ENCODE measurements around the gene UBA3. TPM values are rescaled to one million over a fixed set of nuclear protein-coding genes. Genes with fewer than 3 reads are reported as not detected.

Gene UBA3
- total RNA-seq, 2 donors from 2014 or later, result 68.0 to 95.2 TPM

DNA sequence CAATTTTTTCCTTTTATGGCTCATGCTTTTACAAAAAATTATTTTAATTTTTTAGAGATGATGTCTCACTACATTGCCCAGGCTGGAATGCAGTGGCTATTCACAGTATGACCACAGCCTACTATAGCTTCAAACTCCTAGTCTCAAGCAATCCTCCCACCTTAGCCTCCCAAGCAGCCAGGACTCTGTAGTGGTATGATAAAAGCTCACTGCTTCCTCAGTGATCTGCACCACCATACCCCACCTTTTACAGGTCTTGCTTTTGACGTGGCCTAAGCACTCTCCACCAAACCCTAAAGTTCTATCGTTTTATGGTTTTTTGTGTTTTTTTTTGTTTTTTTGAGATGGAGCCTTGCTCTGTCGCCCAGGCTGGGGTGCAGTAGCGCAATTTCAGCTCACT, 14.0 kb downstream of the UBA3 start:
- no peaks in the 10 kb centered on the region for H3K9me3 Mint-ChIP-seq
- peak overlapping the region; percentile 70 for H3K4me3 Mint-ChIP-seq
- ATAC-seq (replicated peaks), result peak; percentile 38
- peak overlapping the region; percentile 89 for H3K27ac Mint-ChIP-seq
- peaks cover 26% of the 10 kb centered on the region for H3K4me1 Mint-ChIP-seq
- H3K36me3 Mint-ChIP-seq (ENCODE audit: low read depth), result peaks cover 58% of the 10 kb centered on the region
- no peaks in the 10 kb centered on the region for H3K27me3 Mint-ChIP-seq

- Mint-ChIP-seq H3K36me3 (ENCODE audit: low read depth) (peaks cover 58% of the 10 kb centered on the region), H3K9me3 (no peaks in the 10 kb centered on the region), H3K27ac (peak overlapping the region; percentile 89), H3K4me1 (peaks cover 23% of the 10 kb centered on the region), H3K27me3 (no peaks in the 10 kb centered on the region), H3K4me3 (peak overlapping the region; percentile 70)
- peak; percentile 92 for ATAC-seq (replicated peaks)
Observed at GRCh38 chr3:69065318-69065964, 14.7 kb downstream of the UBA3 start.

- H3K4me3 Mint-ChIP-seq, result peak overlapping the region; percentile 70
- H3K36me3 Mint-ChIP-seq (ENCODE audit: low read depth), result peaks cover 64% of the 10 kb centered on the region
- peaks cover 39% of the 10 kb centered on the region for H3K4me1 Mint-ChIP-seq
- H3K27ac Mint-ChIP-seq, result peak overlapping the region; percentile 48
- H3K9me3 Mint-ChIP-seq, result no peaks in the 10 kb centered on the region
- ATAC-seq (replicated peaks), result no peak
- H3K27me3 Mint-ChIP-seq, result no peaks in the 10 kb centered on the region
Observed at GRCh38 chr3:69063636-69064035, 16.5 kb downstream of the UBA3 start.

DNA sequence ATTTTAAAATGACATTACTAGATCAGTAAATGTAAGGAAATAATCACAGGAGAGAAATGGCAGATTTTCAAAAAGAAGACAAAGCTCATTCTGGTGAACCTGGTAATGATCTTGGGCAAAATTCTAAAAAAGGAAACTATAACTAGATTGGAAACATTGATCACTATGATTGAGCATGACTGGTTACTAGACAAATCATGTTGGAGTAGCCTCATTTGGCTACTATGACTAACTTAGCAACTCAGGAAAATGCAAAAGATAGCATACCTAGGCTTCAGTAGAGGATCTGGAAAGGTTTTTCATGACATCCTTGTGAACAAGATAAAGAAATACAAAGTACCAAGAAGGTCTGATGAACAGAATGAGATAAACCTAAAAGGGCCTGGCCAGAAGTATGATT, 20.5 kb downstream of the UBA3 start:
- Mint-ChIP-seq H3K27ac (peak overlapping the region; percentile 97), H3K36me3 (ENCODE audit: low read depth) (peaks cover 89% of the 10 kb centered on the region), H3K4me3 (peak overlapping the region; percentile 62), H3K27me3 (no peaks in the 10 kb centered on the region), H3K4me1 (peaks cover 32% of the 10 kb centered on the region), H3K9me3 (no peaks in the 10 kb centered on the region)
- peak; percentile 92 for ATAC-seq (replicated peaks)

DNA sequence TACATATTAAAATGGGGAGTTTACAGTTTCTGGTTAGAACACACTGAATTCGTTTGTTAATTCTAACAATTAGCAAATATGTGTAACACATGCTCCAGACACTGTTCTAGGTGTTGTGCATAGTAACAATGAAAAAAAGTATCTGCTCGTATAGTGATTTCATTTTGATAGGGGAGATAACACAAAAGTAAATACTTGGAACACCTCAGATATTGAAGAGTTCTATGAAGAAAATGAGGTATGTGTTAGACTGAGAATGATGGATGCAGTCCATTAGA, 21.3 kb downstream of the UBA3 start:
- Mint-ChIP-seq H3K9me3 (no peaks in the 10 kb centered on the region), H3K4me1 (peaks cover 27% of the 10 kb centered on the region), H3K27me3 (no peaks in the 10 kb centered on the region), H3K27ac (peak overlapping the region; percentile 97), H3K36me3 (ENCODE audit: low read depth) (peaks cover 92% of the 10 kb centered on the region), H3K4me3 (peak overlapping the region; percentile 62)
- ATAC-seq (replicated peaks), result peak; percentile 4

DNA sequence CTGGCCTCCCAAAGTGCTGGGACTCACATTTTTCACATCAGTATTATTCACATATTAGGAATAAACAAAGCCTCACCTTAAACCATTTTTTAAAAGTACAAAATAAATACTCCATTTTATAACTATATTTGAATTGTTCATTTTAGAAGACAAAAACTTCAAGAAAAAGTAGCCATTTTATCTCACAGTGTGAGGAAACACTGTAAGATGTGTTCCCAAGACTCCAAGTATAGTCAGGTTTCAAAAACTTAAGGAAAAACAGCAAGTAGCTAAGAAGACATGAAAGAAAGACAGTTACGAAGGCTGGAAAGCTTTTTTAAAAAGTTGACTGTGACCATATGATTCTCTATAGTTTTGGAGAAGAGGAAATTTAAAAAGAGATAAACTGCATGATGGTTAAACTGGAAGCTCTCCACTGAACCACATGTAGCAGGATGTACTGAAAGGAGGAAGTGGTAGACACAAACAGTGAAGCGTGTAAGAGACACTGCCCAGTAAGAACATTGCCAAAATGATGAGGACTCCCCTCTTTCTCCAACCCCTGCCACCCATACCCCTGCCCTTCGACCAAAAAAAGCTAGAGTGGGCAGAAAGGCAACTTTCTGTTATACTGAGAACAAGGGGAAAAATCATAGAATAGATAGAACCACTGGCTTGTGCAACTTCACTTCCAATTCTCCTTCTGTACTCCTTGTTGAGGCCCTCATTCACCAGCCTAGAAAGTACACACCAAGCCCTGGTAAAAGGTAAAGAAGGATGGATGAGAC, 21.8 kb downstream of the UBA3 start:
- H3K9me3 Mint-ChIP-seq, result no peaks in the 10 kb centered on the region
- ATAC-seq (replicated peaks), result peak; percentile 79
- peak overlapping the region; percentile 62 for H3K4me3 Mint-ChIP-seq
- peak overlapping the region; percentile 97 for H3K27ac Mint-ChIP-seq
- peaks cover 23% of the 10 kb centered on the region for H3K4me1 Mint-ChIP-seq
- H3K36me3 Mint-ChIP-seq (ENCODE audit: low read depth), result peaks cover 92% of the 10 kb centered on the region
- no peaks in the 10 kb centered on the region for H3K27me3 Mint-ChIP-seq

- no peaks in the 10 kb centered on the region for H3K27me3 Mint-ChIP-seq
- peaks cover 84% of the 10 kb centered on the region for H3K36me3 Mint-ChIP-seq (ENCODE audit: low read depth)
- ATAC-seq (replicated peaks), result no peak
- H3K4me3 Mint-ChIP-seq, result peak overlapping the region; percentile 98
- peak overlapping the region; percentile 99 for H3K27ac Mint-ChIP-seq
- no peaks in the 10 kb centered on the region for H3K9me3 Mint-ChIP-seq
- H3K4me1 Mint-ChIP-seq, result peaks cover 7% of the 10 kb centered on the region
Observed at GRCh38 chr3:69052472-69052898, 27.7 kb downstream of the UBA3 start.

GRCh38 chr3:69051756-69052471, 28.3 kb downstream of the UBA3 start, which contains the start of gene TMF1:
TMF1 (minus strand) TSS chr3:69052333; CDS start chr3:69052086, 247 bp downstream.
- H3K36me3 Mint-ChIP-seq (ENCODE audit: low read depth), result peaks cover 84% of the 10 kb centered on the region
- peak within 1 kb of the TSS; percentile 99 for H3K27ac Mint-ChIP-seq
- no peaks in the 10 kb centered on the region for H3K9me3 Mint-ChIP-seq
- H3K27me3 Mint-ChIP-seq, result no peaks in the 10 kb centered on the region
- peak; percentile 95 for ATAC-seq (replicated peaks)
- peak within 1 kb of the TSS; percentile 98 for H3K4me3 Mint-ChIP-seq
- peaks cover 11% of the 10 kb centered on the region for H3K4me1 Mint-ChIP-seq

DNA sequence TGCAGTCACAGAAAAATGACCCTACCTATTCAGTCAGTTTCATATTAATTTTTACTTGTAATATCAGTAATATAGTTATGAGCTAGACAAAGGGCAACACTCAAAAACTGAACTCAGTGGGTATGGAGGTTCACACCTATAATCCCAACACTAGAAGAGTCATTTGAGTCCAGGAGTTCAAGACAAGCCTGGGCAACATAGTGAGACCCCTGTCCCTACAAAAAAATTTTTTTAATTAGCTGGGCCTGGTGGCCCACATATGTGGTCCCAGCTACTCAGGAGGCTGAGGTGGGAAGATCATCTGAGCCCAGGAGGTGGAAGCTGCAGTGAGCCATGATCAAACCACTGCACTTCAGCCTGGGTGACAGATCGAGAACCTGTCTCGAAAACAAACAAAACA, 31.2 kb downstream of the UBA3 start:
- H3K27me3 Mint-ChIP-seq, result no peaks in the 10 kb centered on the region
- peaks cover 17% of the 10 kb centered on the region for H3K4me1 Mint-ChIP-seq
- peaks cover 89% of the 10 kb centered on the region for H3K36me3 Mint-ChIP-seq (ENCODE audit: low read depth)

DNA sequence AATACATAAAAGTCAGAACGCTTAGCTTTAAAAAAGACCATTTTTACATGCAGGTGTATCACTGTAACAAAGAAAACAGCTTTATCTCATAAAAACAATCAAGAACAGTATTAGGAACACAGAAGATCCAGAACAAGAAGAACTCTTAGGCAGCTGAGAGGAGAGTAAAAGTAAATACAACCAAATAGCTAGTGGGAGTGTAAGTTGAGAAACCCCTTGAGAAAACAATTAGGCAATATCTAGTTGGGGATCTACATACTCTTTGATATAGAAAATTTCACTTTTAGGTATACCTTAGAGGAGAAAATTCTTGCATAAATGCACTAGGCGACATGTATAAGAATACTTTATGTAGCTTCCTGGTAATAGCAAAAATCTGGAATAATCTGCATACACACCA, 35.6 kb downstream of the UBA3 start:
- peaks cover 94% of the 10 kb centered on the region for H3K36me3 Mint-ChIP-seq (ENCODE audit: low read depth)
- no peak for ATAC-seq (replicated peaks)
- H3K4me1 Mint-ChIP-seq, result peaks cover 25% of the 10 kb centered on the region
- H3K4me3 Mint-ChIP-seq, result no peak overlapping the region
- no peaks in the 10 kb centered on the region for H3K27me3 Mint-ChIP-seq
- no peaks in the 10 kb centered on the region for H3K9me3 Mint-ChIP-seq
- no peak overlapping the region for H3K27ac Mint-ChIP-seq

More for the DNA sequence above, 31.2 kb downstream of the UBA3 start:
- Mint-ChIP-seq H3K4me3 (peak overlapping the region; percentile 98), H3K9me3 (no peaks in the 10 kb centered on the region), H3K27ac (no peak overlapping the region)
- ATAC-seq (replicated peaks), result no peak

DNA sequence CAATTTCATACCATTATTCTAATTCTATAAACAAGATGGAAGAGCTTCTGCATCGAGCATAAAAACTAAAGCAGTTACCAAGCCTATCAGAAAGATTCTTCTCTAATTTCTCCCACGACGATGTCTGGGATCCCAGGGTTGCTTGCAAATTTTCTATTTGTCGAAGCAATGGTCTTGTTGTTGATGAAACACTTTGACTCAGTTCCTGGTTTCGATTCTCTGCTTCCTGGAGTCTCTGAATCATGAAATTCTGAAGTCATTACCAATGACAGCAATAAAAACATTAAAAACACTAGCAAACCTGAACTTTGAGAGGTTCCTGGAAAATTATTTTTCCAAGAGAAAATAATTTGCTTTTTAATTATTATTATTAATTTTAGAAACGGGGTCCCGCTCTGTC, 46.7 kb downstream of the UBA3 start:
- peaks cover 97% of the 10 kb centered on the region for H3K36me3 Mint-ChIP-seq (ENCODE audit: low read depth)
- peak; percentile 88 for ATAC-seq (replicated peaks)
- H3K9me3 Mint-ChIP-seq, result no peaks in the 10 kb centered on the region
- peak overlapping the region; percentile 26 for H3K4me3 Mint-ChIP-seq
- peak overlapping the region; percentile 79 for H3K27ac Mint-ChIP-seq
- peaks cover 10% of the 10 kb centered on the region for H3K4me1 Mint-ChIP-seq
- no peaks in the 10 kb centered on the region for H3K27me3 Mint-ChIP-seq

DNA sequence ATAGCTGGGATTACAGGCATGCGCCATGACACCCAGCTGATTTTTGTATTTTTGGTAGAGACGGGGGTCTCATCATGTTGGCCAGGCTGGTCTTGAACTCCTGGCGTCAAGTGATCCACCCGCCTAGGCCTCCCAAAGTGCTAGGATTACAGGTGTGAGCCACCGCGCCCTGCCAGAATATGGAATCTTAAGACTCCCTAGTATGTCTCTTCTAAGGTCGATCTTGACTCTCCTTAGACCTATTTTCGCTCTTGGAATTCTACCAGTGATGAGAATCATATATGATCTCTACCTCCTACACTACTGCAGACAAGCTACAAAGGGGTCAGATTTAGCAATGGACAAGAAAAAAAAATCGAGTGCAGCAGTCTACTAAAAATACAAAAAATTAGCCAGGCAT, 47.4 kb downstream of the UBA3 start:
- ATAC-seq (replicated peaks), result no peak
- Mint-ChIP-seq H3K9me3 (no peaks in the 10 kb centered on the region), H3K27me3 (no peaks in the 10 kb centered on the region), H3K27ac (peak overlapping the region; percentile 79), H3K4me1 (peaks cover 10% of the 10 kb centered on the region), H3K4me3 (peak overlapping the region; percentile 26), H3K36me3 (ENCODE audit: low read depth) (peaks cover 97% of the 10 kb centered on the region)

- Mint-ChIP-seq H3K36me3 (ENCODE audit: low read depth) (peaks cover 97% of the 10 kb centered on the region), H3K4me3 (no peak overlapping the region), H3K27me3 (no peaks in the 10 kb centered on the region), H3K4me1 (peaks cover 10% of the 10 kb centered on the region), H3K27ac (peak overlapping the region; percentile 79), H3K9me3 (no peaks in the 10 kb centered on the region)
- ATAC-seq (replicated peaks), result peak; percentile 75
Observed at GRCh38 chr3:69032142-69032541, 48.0 kb downstream of the UBA3 start.

- Mint-ChIP-seq H3K9me3 (no peaks in the 10 kb centered on the region), H3K4me1 (peaks cover 10% of the 10 kb centered on the region), H3K27me3 (no peaks in the 10 kb centered on the region), H3K27ac (peak overlapping the region; percentile 79), H3K36me3 (ENCODE audit: low read depth) (peaks cover 96% of the 10 kb centered on the region), H3K4me3 (no peak overlapping the region)
- ATAC-seq (replicated peaks), result no peak
Observed at GRCh38 chr3:69031635-69032034, 48.5 kb downstream of the UBA3 start.
